GM23338 (cell line): ENCODE results near the gene ARHGAP12. TPM values are rescaled to one million over a fixed set of nuclear protein-coding genes. Genes with fewer than 3 reads are reported as not detected.

Experiments used
- ATAC-seq: fragments of 200-7000 bp; cut with Tn5 transposase; 3 replicates; pipeline ENCODE4 v1.9.1; 2020
- DNase-seq: peaks from one replicate; pipeline ENCODE4 v3.0.0-alpha.2; 2015; ENCODE audit warnings: low spot score
- H2AFZ ChIP-seq: fragments of 200-600 bp; sonication (generic); 2 replicates; pipeline ENCODE4 v1.8.0; 2016; ENCODE audit warnings: antibody characterized with exemption, mild to moderate bottlenecking, moderate library complexity
- H3F3A ChIP-seq: fragments of 200-600 bp; sonication (generic); replicated peaks from 2 replicates; pipeline ENCODE4 v1.8.0; 2017; ENCODE audit warnings: antibody characterized with exemption, mixed run types, low read depth
- H3K27ac ChIP-seq: fragments of 200-600 bp; sonication (generic); 2 replicates; pipeline ENCODE4 v1.6.1; 2016; ENCODE audit warnings: low read depth
- H3K27me3 ChIP-seq: fragments of 200-600 bp; sonication (generic); 2 replicates; pipeline ENCODE4 v1.8.0; 2016; ENCODE audit warnings: mild to moderate bottlenecking, mixed run types, moderate library complexity; ENCODE audit not compliant: insufficient read depth
- H3K36me3 ChIP-seq: fragments of 200-600 bp; sonication (generic); 2 replicates; pipeline ENCODE4 v1.8.0; 2016; ENCODE audit warnings: mild to moderate bottlenecking; ENCODE audit not compliant: insufficient read depth
- H3K4me1 ChIP-seq: fragments of 200-600 bp; sonication (generic); 2 replicates; pipeline ENCODE4 v1.8.0; 2016; ENCODE audit warnings: mild to moderate bottlenecking, moderate library complexity; ENCODE audit not compliant: insufficient read depth
- H3K4me2 ChIP-seq: fragments of 200-600 bp; sonication (generic); 2 replicates; pipeline ENCODE4 v1.7.1; 2017; ENCODE audit warnings: mixed run types
- H3K4me3 ChIP-seq: fragments of 200-600 bp; sonication (generic); 2 replicates; pipeline ENCODE4 v1.6.1; 2016; ENCODE audit warnings: mixed run types
- H3K79me2 ChIP-seq: fragments of 200-600 bp; sonication (generic); replicated peaks from 2 replicates; pipeline ENCODE4 v1.8.0; 2017; ENCODE audit warnings: mild to moderate bottlenecking; ENCODE audit not compliant: insufficient read depth
- H3K9me2 ChIP-seq: fragments of 200-600 bp; sonication (generic); 2 replicates; pipeline ENCODE4 v1.8.0; 2017; ENCODE audit not compliant: insufficient read depth
- H4K20me1 ChIP-seq: fragments of 200-600 bp; sonication (generic); replicated peaks from 2 replicates; pipeline ENCODE4 v1.8.0; 2017; ENCODE audit warnings: mild to moderate bottlenecking; ENCODE audit not compliant: insufficient read depth
- H3K27ac Mint-ChIP-seq: 2 replicates; pipeline ENCODE4 v1.8.0; 2020; ENCODE audit warnings: inconsistent platforms, mild to moderate bottlenecking, moderate library complexity, mixed read lengths
- H3K27me3 Mint-ChIP-seq: 3 replicates; pipeline ENCODE4 v1.8.0; 2022; ENCODE audit warnings: low read depth, mild to moderate bottlenecking, moderate library complexity, mixed read lengths, inconsistent platforms; ENCODE audit not compliant: insufficient read depth, poor library complexity
- H3K36me3 Mint-ChIP-seq: 3 replicates; pipeline ENCODE4 v1.8.0; 2021; ENCODE audit warnings: low read depth, mild to moderate bottlenecking, inconsistent platforms, moderate library complexity, mixed read lengths
- H3K4me1 Mint-ChIP-seq: 3 replicates; pipeline ENCODE4 v1.8.0; 2020; ENCODE audit warnings: mild to moderate bottlenecking, inconsistent platforms, mixed read lengths
- H3K4me3 Mint-ChIP-seq: 3 replicates; pipeline ENCODE4 v1.8.0; 2021; ENCODE audit warnings: moderate library complexity, mild to moderate bottlenecking, inconsistent platforms, mixed read lengths
- H3K9me3 Mint-ChIP-seq: 3 replicates; pipeline ENCODE4 v1.8.0; 2020; ENCODE audit warnings: moderate library complexity, mild to moderate bottlenecking, inconsistent platforms, mixed read lengths
- CREB1 ChIP-seq: fragments of 250-450 bp; sonication (Bioruptor Pico); IDR thresholded peaks from 2 replicates; pipeline ENCODE4 v1.5.0; 2020; ENCODE audit warnings: low read depth, mild to moderate bottlenecking, moderate library complexity
- CTCF ChIP-seq, 2 experiments: fragments of 200-600 bp in 1 of 2; sonication (generic) in 1 of 2; conservative IDR thresholded peaks; 2 replicates each; pipeline versions ENCODE4 v1.5.1 to v1.6.1; 2016 to 2017; ENCODE audit warnings: antibody characterized with exemption in 2 of 2, low read depth in 2 of 2, mild to moderate bottlenecking in 2 of 2, moderate library complexity in 1 of 2
- ETS1 ChIP-seq: IDR thresholded peaks from 2 replicates; pipeline ENCODE4 v1.6.1; 2016; ENCODE audit warnings: antibody characterized with exemption
- EZH2 ChIP-seq: fragments of 200-600 bp; sonication (generic); IDR thresholded peaks from one replicate; pipeline ENCODE4 v1.8.0; 2017; ENCODE audit warnings: antibody characterized with exemption, mild to moderate bottlenecking, low read depth; ENCODE audit not compliant: unreplicated experiment
- EZH2phosphoT487 ChIP-seq: fragments of 200-600 bp; sonication (generic); IDR thresholded peaks from one replicate; pipeline ENCODE4 v1.8.1; 2018; ENCODE audit warnings: antibody characterized with exemption; ENCODE audit not compliant: unreplicated experiment
- JUNB ChIP-seq: IDR thresholded peaks from one replicate; pipeline ENCODE4 v1.6.1; 2016; ENCODE audit warnings: antibody characterized with exemption; ENCODE audit not compliant: unreplicated experiment
- NANOG ChIP-seq: IDR thresholded peaks from 2 replicates; pipeline ENCODE4 v1.6.1; 2016; ENCODE audit warnings: antibody characterized with exemption, borderline replicate concordance
- POLR2AphosphoS5 ChIP-seq: IDR thresholded peaks from 2 replicates; pipeline ENCODE4 v1.6.1; 2016; ENCODE audit warnings: antibody characterized with exemption, low read depth
- REST ChIP-seq: IDR thresholded peaks from one replicate; pipeline ENCODE4 v1.6.1; 2018; ENCODE audit warnings: antibody characterized with exemption; ENCODE audit not compliant: unreplicated experiment
- STAT1 ChIP-seq: IDR thresholded peaks from one replicate; pipeline ENCODE4 v1.6.1; 2016; ENCODE audit warnings: antibody characterized with exemption; ENCODE audit not compliant: unreplicated experiment
- ZNF114 ChIP-seq: fragments of 250-450 bp; sonication (Bioruptor Pico); IDR thresholded peaks from 2 replicates; pipeline ENCODE4 v1.5.0; 2020; ENCODE audit warnings: mild to moderate bottlenecking, moderate library complexity
- ZNF331 ChIP-seq: fragments of 250-450 bp; sonication (Bioruptor Pico); IDR thresholded peaks from 2 replicates; pipeline ENCODE4 v1.5.0; 2020; ENCODE audit warnings: low read depth, mild to moderate bottlenecking, moderate library complexity
- ZNF462 ChIP-seq: fragments of 250-450 bp; sonication (Bioruptor Pico); IDR thresholded peaks from 2 replicates; pipeline ENCODE4 v1.5.0; 2020; ENCODE audit warnings: mild to moderate bottlenecking, moderate library complexity
- polyA plus RNA-seq: library from polyadenylated mRNA; unstranded; fragments of >200 nt; fragmentation: Nextera tagmentation; extraction: Ambion mirVana; gene quantifications from 2 replicates; pipeline ENCODE4 v1.2.1, GENCODE V29; 2016
- total RNA-seq: library from RNA; depleted of rRNA; stranded (reverse); fragments of >200 nt; shearing (Covaris generic); gene quantifications from 2 replicates; pipeline ENCODE4 v1.2.3, GENCODE V29; 2014

Gene ARHGAP12
- total and polyA plus RNA-seq, 2 experiments from 2014 or later = 27.5 to 50.7 TPM

- H2AFZ ChIP-seq = peak overlapping the region; percentile 90
- TF ChIP-seq ETS1 (no peak), ZNF331 (CRISPR knock-in tag) (no peak), ZNF462 (CRISPR knock-in tag) (no peak), JUNB (no peak), CREB1 (CRISPR knock-in tag) (no peak), CTCF (conservative IDR thresholded peaks at IDR 0.05; ENCODE audit: low read depth in 2 of 2) (no peak), ZNF114 (CRISPR knock-in tag) (no peak), STAT1 (no peak), POLR2AphosphoS5 (no peak), EZH2phosphoT487 (no peak), NANOG (no peak), REST (no peak), EZH2 (no peak)
- no peaks in the 10 kb centered on the region for H3K36me3 ChIP-seq
- ATAC-seq = no peak
- H4K20me1 ChIP-seq = no peaks in the 10 kb centered on the region
- no peaks in the 10 kb centered on the region for H3K27me3 ChIP-seq
- 0 out of 2 replicates have a peak, but pooled peaks cover 10% of the 10 kb centered on the region for H3K4me1 ChIP-seq
- H3K9me2 ChIP-seq = no peaks in the 10 kb centered on the region
- peaks cover 5% of the 10 kb centered on the region; the same call in 2 of the 3 replicates for H3K4me1 Mint-ChIP-seq
- H3K4me3 ChIP-seq = no peak overlapping the region
- H3K79me2 ChIP-seq = no peaks in the 10 kb centered on the region
- H3K4me2 ChIP-seq = no peak overlapping the region
- H3F3A ChIP-seq = no peaks in the 10 kb centered on the region
- no peak overlapping the region for H3K27ac ChIP-seq
- peaks cover 11% of the 10 kb centered on the region; the same call in 2 of the 3 replicates for H3K36me3 Mint-ChIP-seq
- DNase-seq = no peak
- peaks cover 12% of the 10 kb centered on the region for H3K9me3 Mint-ChIP-seq
- H3K27ac Mint-ChIP-seq = no peak overlapping the region
- no peak overlapping the region for H3K4me3 Mint-ChIP-seq
- H3K27me3 Mint-ChIP-seq = peaks cover 10% of the 10 kb centered on the region
These were observed 154.8 kb downstream of the ARHGAP12 start for GRCh38 chr10:31773749-31774298.
